Renal cortex interstitium (tissue), 11 donors: Measurements from ENCODE around the gene CANX. TPM values are rescaled to one million over a fixed set of nuclear protein-coding genes. Genes with fewer than 3 reads are reported as not detected.
A peak's percentile ranks its signal among the peaks of the same experiment; 100 is the strongest.
"Not testable (repeated sequence)": the region's sequence is repeated elsewhere in the genome, so short reads cannot be mapped to it uniquely, and the experiment has no call there.

Experiments used
- DNase-seq, 11 donors: peaks; one replicate each; pipeline ENCODE4 v3.0.0-alpha.2; 2013; ENCODE audit warnings: low read depth in 9 of 11, low spot score in 4 of 11; ENCODE audit errors: extremely low read depth in 1 of 11
- polyA plus RNA-seq, 3 donors: library from polyadenylated mRNA; unstranded; fragments of 120-200 nt; gene quantifications; one replicate each; pipeline ENCODE4 v1.2.1, GENCODE V29; 2013; ENCODE audit not compliant: insufficient read length in 3 of 3

The CANX gene
- polyA plus RNA-seq, 3 donors, result 533 to 591 (median 590) TPM

DNA sequence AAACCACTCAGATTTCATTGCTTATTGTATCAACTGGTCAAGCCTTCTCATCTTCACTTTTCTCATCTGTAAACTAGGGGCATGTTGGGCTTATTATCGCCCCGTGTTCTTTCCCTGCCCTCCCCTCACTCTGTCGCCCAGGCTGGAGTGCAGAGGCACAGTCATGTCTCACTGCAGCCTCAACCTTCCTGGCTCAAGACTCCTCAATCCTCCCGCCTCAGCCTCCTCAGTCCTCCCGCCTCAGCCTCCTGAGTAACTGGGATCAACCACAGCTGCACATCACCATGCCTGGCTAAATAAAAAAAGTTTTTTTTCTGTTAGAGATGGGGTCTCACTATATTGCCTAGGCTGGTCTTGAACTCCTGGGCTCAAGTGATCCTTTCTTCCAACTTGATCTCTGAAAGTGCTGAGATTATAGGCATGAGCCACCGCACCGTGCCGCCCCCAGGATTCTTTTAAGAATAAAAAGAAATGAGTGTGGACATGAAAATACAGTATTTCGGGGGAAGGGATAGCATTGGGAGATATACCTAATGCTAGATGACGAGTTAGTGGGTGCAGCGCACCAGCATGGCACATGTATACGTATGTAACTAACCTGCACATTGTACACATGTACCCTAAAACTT, 35.9 kb downstream of the CANX start:
- no peak for DNase-seq

DNA sequence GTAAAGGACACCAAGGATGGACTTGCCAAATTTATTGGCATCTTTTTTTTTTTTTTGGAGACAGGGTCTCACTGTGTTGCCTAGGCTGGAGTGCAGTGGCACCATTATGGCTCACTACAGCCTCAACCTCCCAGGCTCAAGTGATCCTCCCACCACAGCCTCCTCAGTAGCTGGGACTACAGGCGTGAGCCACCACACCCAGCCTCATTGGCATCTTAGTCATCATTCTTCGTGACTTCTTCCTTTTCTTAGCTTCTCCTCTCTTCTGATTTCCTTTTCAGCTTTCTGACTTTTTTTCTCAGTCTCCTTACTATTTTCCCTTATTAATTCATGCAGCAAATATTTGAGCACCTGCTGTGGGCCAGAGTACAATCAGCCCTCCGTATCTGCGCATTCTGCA, 40.0 kb downstream of the CANX start:
- no peak for DNase-seq

GRCh38 chr5:179744106-179744505, 45.3 kb downstream of the CANX start:
- not testable (repeated sequence) for DNase-seq

DNA sequence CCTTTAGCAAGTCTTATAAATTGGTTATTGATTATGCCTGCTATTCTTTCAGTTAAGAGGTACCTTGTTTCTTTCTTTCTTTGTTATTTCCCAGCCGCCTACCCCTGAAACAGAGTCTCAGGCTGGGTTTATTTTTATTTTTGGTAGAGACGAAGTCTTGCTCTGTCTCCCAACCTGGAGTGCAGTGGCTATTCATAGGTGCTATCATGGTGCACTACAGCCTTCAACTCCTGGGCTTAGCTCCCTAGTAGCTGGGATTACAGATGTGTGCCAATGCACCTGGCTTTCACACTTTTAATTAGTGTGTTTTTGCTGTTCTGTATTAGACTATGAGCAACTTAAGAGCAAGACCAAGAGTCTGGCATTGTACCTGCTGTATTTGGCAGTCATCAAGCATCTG, 48.1 kb downstream of the CANX start:
- DNase-seq, result no peak

DNA sequence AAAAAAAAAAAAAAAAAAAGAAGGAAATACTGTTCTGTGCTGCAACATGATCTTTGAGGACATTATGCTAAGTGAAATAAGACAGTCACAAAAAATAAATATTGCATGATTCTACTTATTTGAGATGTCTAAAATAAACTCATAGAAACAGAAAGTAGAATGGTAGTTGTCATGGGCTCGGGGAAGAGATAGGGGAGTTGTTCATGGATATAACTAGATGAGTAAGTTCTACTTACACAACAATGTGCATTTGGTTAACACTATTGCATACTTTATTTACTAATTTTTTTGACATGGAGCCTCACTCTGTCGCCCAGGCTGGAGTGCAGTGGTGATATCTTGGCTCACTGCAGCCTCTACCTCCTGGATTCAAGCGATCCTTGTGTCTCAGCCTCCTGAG, 49.0 kb downstream of the CANX start:
- DNase-seq, result no peak

DNA sequence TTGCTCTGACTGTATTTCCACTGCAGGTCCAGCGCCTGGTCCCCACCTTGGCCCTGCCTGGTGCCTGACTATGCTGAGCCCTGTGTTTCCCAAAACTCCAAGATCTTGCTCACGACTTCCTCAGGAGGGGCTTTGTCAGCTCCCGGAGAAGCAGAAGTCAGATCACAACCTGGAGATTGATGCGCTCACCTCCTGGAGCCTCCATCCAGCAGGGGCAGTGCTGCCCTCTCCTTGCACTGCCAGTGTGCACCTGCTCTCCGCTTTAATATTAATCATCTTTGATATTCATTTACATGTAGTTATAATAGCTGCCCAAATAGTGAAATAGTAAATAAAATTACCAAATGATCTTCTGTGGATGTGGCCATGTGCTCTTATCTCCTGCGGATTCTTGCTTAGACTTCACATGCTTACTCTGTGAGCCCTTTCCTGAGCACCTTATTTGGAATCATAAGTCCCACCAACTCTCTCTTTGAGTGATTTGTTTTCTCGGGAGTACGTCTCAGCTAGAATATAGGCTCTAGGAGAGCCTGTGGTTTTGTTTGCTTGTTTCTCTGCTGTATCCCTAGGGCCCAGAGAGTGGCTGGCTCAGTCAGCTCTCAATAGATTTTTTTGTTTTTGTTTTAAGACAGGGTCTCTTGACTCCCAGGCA, 51.2 kb downstream of the CANX start:
- no peak for DNase-seq

- DNase-seq, result no peak
Observed at GRCh38 chr5:179753971-179754370, 55.2 kb downstream of the CANX start.

- peak in 1 of 11 donors; percentile 14 for DNase-seq
Observed at GRCh38 chr5:179755022-179755421, 56.3 kb downstream of the CANX start.

GRCh38 chr5:179758955-179759354, 60.2 kb downstream of the CANX start:
- no peak for DNase-seq

DNA sequence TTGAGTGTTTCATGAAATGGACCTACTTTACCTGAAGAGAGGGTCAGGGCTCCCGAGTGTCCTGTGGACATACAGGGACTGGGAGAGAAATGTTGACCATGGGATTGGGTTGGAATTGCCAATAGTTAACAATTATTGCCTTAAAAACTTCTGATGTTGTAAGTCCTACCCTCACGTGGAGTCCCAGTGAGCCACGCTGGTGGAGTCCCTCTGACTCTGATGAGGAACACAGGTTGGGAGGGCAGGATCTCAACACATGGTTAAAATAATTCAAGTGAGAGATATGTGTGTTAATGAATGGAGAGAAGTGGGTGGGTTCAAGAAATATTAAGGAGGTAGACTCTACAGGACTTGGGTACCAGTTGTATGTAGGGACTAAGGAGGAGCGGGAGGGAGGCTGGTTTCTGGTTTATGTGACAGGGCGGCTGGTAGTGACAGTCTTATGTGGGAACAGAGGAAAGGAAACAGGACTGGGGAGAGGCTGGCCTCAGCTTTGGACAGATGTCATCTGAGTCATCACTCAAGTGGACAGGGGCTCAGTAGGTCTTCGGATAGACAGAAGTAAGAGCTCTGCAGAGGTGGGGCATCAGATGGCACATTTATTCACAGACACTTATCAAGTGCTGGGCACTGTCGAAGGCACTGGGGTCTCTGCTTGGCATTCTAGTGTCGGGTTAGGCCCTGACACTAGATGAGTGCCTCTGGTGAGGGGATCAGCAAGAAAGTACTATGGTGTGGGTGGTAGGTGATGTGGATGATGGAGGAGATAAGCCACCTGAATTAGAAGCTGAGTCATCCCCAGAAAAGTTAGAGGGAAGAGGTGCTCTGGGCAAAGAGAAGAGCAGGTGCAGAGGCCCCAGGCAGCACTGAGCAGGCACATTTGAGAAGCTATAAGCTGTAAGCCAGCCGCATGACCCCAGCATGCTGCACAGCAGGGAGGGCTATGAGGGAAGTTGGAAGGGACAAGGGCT, 61.1 kb downstream of the CANX start:
- DNase-seq, result no peak

DNA sequence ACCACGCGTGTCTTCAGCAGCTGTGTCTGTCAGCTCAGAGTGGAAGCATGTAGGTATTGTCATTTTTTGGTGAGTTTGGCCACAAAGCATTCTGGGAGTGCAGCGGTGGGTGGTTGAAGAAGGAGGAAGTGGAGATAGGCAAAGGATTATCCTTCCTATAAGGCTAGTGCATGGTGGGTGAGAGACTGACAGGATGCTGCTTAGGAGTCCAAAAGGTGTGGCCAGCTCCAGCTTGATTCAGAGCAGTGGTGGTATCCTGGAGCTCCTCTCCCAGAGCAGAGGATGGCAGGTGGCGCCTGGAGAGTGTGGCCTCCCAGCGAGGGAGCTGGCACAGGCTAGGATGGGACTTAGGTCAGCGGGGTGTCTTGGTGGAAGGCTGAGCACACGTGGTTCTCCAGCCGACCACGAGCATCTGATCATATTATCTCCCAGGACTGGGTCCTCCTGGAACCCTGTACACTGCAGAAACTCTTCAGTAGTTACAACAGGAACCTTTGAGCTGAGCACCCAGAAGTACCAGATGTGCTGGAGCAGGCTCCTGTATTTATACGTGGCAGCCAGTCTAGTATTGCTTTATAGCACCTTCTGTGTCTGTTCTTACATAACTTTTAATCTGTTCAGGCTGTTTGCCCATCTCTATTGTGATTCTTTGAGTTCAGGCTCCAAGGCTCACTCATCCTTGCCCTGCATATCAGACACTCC, 63.5 kb downstream of the CANX start:
- no peak for DNase-seq

- no peak for DNase-seq
Observed at GRCh38 chr5:179762781-179763176, 64.0 kb downstream of the CANX start.

GRCh38 chr5:179763215-179763945, 64.6 kb downstream of the CANX start:
- peak; percentile 39 to 83 (median 69) for DNase-seq

DNA sequence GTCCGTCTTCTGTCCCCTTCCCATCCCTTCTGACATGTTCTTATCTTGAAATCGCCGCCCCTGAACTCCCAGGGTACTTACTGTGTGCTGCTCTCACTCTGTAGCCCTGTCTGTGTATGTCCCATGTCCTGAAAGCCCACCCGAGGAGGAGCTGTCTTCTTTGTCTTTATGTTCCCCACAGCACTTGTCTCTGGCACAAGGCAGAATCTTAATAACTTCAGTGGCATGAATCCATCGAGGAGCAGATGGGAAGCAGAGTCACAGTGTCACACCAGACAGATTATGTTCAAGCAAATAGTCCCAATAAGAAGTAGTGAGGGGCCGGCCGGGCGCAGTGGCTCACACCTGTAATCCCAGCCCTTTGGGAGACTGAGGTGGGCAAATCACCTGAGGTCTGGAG, 65.3 kb downstream of the CANX start:
- no peak for DNase-seq

- DNase-seq, result no peak
Observed at GRCh38 chr5:179765400-179765799, 66.6 kb downstream of the CANX start.

DNA sequence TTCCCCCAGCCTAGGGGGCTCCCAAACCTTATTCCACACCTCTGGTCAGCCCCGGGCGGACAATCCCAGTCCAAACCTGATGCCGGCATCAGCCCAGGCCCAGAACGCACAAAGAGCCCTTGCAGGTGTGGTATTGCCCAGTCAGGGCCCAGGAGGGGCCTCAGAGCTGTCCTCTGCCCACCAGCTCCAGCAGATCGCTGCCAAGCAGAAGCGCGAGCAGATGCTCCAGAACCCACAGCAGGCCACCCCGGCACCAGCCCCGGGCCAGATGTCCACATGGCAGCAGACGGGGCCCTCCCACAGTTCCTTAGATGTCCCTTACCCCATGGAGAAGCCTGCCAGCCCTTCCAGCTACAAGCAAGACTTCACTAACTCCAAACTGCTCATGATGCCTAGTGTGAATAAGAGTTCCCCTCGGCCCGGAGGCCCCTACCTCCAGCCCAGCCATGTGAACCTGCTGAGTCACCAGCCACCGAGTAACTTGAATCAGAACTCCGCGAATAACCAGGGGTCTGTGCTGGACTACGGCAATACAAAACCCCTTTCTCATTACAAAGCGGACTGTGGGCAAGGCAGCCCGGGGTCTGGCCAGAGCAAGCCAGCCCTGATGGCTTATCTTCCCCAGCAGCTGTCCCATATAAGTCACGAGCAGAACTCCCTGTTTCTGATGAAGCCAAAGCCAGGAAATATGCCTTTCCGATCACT, 67.4 kb downstream of the CANX start:
- no peak for DNase-seq

DNA sequence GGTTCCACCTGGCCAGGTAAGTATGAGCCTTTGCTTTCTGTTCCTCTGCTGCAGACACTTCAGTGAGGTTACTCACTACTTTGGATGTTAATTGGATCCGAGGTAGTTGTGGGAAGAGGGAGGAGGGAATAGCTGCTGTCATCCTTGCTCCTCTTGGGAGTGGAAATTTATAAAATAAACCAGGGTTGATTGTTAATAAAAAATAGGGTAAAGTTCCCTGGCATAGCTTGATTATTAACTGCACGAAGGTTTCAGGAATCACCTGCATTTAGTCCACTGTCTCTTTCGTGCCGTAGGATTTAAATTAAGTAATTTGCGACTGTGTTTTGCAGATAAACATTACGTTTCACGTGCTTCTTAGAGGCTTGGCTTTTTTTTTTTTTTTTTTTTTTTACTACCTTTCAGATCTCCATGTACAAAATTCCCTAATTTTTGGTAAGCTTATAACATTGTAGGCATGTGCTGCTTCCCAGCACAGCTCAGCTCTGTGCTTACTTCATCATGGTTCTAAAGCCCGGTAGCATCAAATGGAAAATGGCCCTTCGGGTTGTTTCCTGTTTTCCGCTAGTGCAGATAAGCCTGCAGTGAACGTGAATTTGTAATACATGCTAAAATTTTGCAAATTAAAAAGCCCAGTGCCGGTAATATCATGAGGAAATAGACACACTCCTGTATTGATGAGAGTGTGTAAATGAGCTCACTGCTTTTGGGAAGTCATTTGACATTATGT, 68.1 kb downstream of the CANX start:
- DNase-seq, result no peak
